A673 (cell line): ENCODE data around the gene PKD1. TPM values are rescaled to one million over a fixed set of nuclear protein-coding genes. Genes with fewer than 3 reads are reported as not detected.

Experiments
- BruUV-seq: library from RNA; stranded (reverse); fragments of 400-500 nt; replicated peaks from 2 replicates; lab custom pipeline; 2021; lab: Mats Ljungman, UMichigan
- CTCF ChIA-PET: fragments of 300-600 bp; sonication (Branson Sonifier 250); formaldehyde crosslinking; loops from one replicate; lab custom pipeline; 2022; ENCODE audit warnings: antibody characterized with exemption; lab: Charles Lee
- POLR2A ChIA-PET: fragments of 300-600 bp; sonication (Branson Sonifier 250); formaldehyde crosslinking; loops from one replicate; lab custom pipeline; 2022; ENCODE audit warnings: antibody characterized with exemption; ENCODE audit not compliant: low non-redundant PET; lab: Charles Lee
- DNase-seq: peaks from one replicate; pipeline ENCODE4 v3.0.0-alpha.2; 2015; ENCODE audit warnings: low spot score
- H3K27ac ChIP-seq: fragments of 200-600 bp; sonication (generic); 2 replicates; pipeline ENCODE4 v1.5.1; 2016; ENCODE audit warnings: mixed run types, low read depth, mild to moderate bottlenecking, mixed read lengths, antibody characterized with exemption, low read length; ENCODE audit not compliant: poor library complexity, severe bottlenecking
- H3K27me3 ChIP-seq: fragments of 200-600 bp; sonication (generic); replicated peaks from 2 replicates; pipeline ENCODE4 v1.6.1; 2017; ENCODE audit warnings: mixed run types, low read depth, mild to moderate bottlenecking, mixed read lengths, antibody characterized with exemption, low read length; ENCODE audit not compliant: insufficient read depth, poor library complexity
- H3K36me3 ChIP-seq: fragments of 200-600 bp; sonication (generic); 2 replicates; pipeline ENCODE4 v1.6.1; 2016; ENCODE audit warnings: mixed run types, mild to moderate bottlenecking, mixed read lengths, antibody characterized with exemption, low read length; ENCODE audit not compliant: insufficient read depth, poor library complexity, severe bottlenecking
- H3K4me1 ChIP-seq: fragments of 200-600 bp; sonication (generic); 2 replicates; pipeline ENCODE4 v1.6.1; 2017; ENCODE audit warnings: mixed run types, mild to moderate bottlenecking, mixed read lengths, antibody characterized with exemption, low read length; ENCODE audit not compliant: insufficient read depth, poor library complexity, severe bottlenecking
- H3K4me3 ChIP-seq: fragments of 200-600 bp; sonication (generic); 2 replicates; pipeline ENCODE4 v1.5.1; 2016; ENCODE audit warnings: low read depth, mixed run types, mild to moderate bottlenecking, mixed read lengths, low read length; ENCODE audit not compliant: poor library complexity, severe bottlenecking
- H3K9me3 ChIP-seq: fragments of 200-600 bp; sonication (generic); 2 replicates; pipeline ENCODE4 v1.6.1; 2016; ENCODE audit warnings: mixed run types, low read depth, mild to moderate bottlenecking, mixed read lengths, antibody characterized with exemption, low read length; ENCODE audit not compliant: poor library complexity, severe bottlenecking
- CTCF ChIP-seq: fragments of 300-800, 200-600 bp; sonication (generic); conservative IDR thresholded peaks from 2 replicates; pipeline ENCODE4 v1.5.1; 2017; ENCODE audit warnings: low read depth, mild to moderate bottlenecking, antibody characterized with exemption, low read length, moderate library complexity, mixed read lengths
- EZH2 ChIP-seq: fragments of 200-600 bp; sonication (generic); IDR thresholded peaks from 2 replicates; pipeline ENCODE4 v1.6.1; 2017; ENCODE audit warnings: borderline replicate concordance, low read depth, mild to moderate bottlenecking, mixed read lengths, antibody characterized with exemption, low read length; ENCODE audit not compliant: poor library complexity, severe bottlenecking
- intact Hi-C: fragments of 100-400 bp; cut with micrococcal nuclease; formaldehyde crosslinking; loops from one replicate; pipeline ENCODE4 v1.10.0; 2022; ENCODE audit not compliant: unreplicated experiment
- total RNA-seq: library from RNA; stranded (reverse); gene quantifications from 2 replicates; pipeline ENCODE4 v1.2.3, GENCODE V29; 2021

PKD1 gene
- total RNA-seq, 1 experiment from 2014 or later = 121 TPM

- no peak for TF ChIP-seq CTCF
- no peak for TF ChIP-seq EZH2
- Histone ChIP-seq H3K27me3 (no peaks in the 10 kb centered on the region), H3K4me3 (no peak overlapping the region), H3K4me1 (peaks cover 9% of the 10 kb centered on the region), H3K27ac (no peak overlapping the region), H3K9me3 (no peaks in the 10 kb centered on the region), H3K36me3 (no peaks in the 10 kb centered on the region)
- DNase-seq = no peak
- ChIA-PET POLR2A (no interaction called here), CTCF (no interaction called here)
- intact Hi-C loops = no loop called here
- no TSS peak for BruUV-seq
Observed at GRCh38 chr16:2043667-2044451, 91.8 kb downstream of the PKD1 start.

GRCh38 chr16:2042986-2043666, 92.6 kb downstream of the PKD1 start:
- Histone ChIP-seq H3K4me3 (no peak overlapping the region), H3K4me1 (peaks cover 16% of the 10 kb centered on the region), H3K27ac (no peak overlapping the region), H3K27me3 (no peaks in the 10 kb centered on the region), H3K36me3 (no peaks in the 10 kb centered on the region), H3K9me3 (no peaks in the 10 kb centered on the region)
- DNase-seq = no peak
- ChIA-PET CTCF (no interaction called here), POLR2A (no interaction called here)
- no TSS peak for BruUV-seq
- TF ChIP-seq CTCF (no peak), EZH2 (no peak)
- intact Hi-C loops = no loop called here

GRCh38 chr16:2042171-2042985, 93.3 kb downstream of the PKD1 start:
- no peak for TF ChIP-seq CTCF
- TF ChIP-seq EZH2 = no peak
- Histone ChIP-seq H3K9me3 (no peaks in the 10 kb centered on the region), H3K27ac (no peak overlapping the region), H3K36me3 (no peaks in the 10 kb centered on the region), H3K4me3 (no peak overlapping the region), H3K27me3 (no peaks in the 10 kb centered on the region), H3K4me1 (peaks cover 23% of the 10 kb centered on the region)
- DNase-seq = no peak
- POLR2A ChIA-PET = no interaction called here
- intact Hi-C loops = no loop called here
- BruUV-seq = no TSS peak
- CTCF ChIA-PET = no interaction called here
